HEK293 (cell line): ENCODE measurements around the gene RNF149.

ENCODE experiments used
- CTCF ChIA-PET: fragments of 350-600 bp; formaldehyde crosslinking; extraction: SDS; loops from one replicate; lab custom pipeline; 2021; ENCODE audit warnings: antibody characterized with exemption; lab: Yijun Ruan, JAX
- POLR2A ChIA-PET: fragments of 300-600 bp; formaldehyde crosslinking; extraction: SDS; loops from one replicate; lab custom pipeline; 2020; ENCODE audit warnings: antibody characterized with exemption, inconsistent platforms; lab: Yijun Ruan, JAX
- H3K27ac ChIP-seq: fragments of 200-500 bp; sonication (Bioruptor generic); 2 replicates; pipeline ENCODE4 v1.5.1; 2014; ENCODE audit warnings: low read depth, low read length, control low read depth, inconsistent platforms; ENCODE audit errors: extremely low read depth
- H3K36me3 ChIP-seq, 2 experiments: fragments of 200-500 bp in 1 of 2; sonication (Bioruptor generic) in 1 of 2; 1 replicate in 1 of 2; 2 replicates in 1 of 2; pipeline ENCODE4 v1.5.1; 2014 to 2017; ENCODE audit warnings: inconsistent platforms in 2 of 2, low read length in 2 of 2; ENCODE audit not compliant: control insufficient read depth in 2 of 2, insufficient read depth in 1 of 2
- H3K4me1 ChIP-seq: fragments of 200-500 bp; sonication (Bioruptor generic); 2 replicates; pipeline ENCODE4 v1.5.1; 2014; ENCODE audit warnings: mild to moderate bottlenecking, low read length, inconsistent platforms; ENCODE audit not compliant: control insufficient read depth, insufficient read depth
- H3K4me3 ChIP-seq: 2 replicates; pipeline ENCODE4 v1.5.1; 2011; ENCODE audit warnings: low read depth, mild to moderate bottlenecking, control low read depth, low read length, moderate library complexity
- H3K9me3 ChIP-seq: fragments of 200-500 bp; sonication (Bioruptor generic); 2 replicates; pipeline ENCODE4 v1.5.1; 2014; ENCODE audit warnings: low read depth, low read length, inconsistent platforms; ENCODE audit not compliant: control insufficient read depth, insufficient read depth
- FEZF1 ChIP-seq: fragments of 450-650 bp; formaldehyde crosslinking; IDR thresholded peaks from 2 replicates; pipeline ENCODE4 v1.5.1; 2016; ENCODE audit warnings: missing biosample characterization, missing genetic modification characterization
- GLI2 ChIP-seq: fragments of 450-650 bp; formaldehyde crosslinking; IDR thresholded peaks from 2 replicates; pipeline ENCODE4; 2017; ENCODE audit warnings: missing biosample characterization, missing genetic modification characterization, low read depth, borderline replicate concordance
- GLI4 ChIP-seq: fragments of 450-650 bp; formaldehyde crosslinking; IDR thresholded peaks from 2 replicates; pipeline ENCODE4 v1.5.1; 2016; ENCODE audit warnings: missing biosample characterization, missing genetic modification characterization
- KLF1 ChIP-seq: fragments of 450-650 bp; formaldehyde crosslinking; IDR thresholded peaks from 2 replicates; pipeline ENCODE4 v1.5.1; 2016; ENCODE audit warnings: missing biosample characterization, missing genetic modification characterization
- SP2 ChIP-seq: fragments of 450-650 bp; formaldehyde crosslinking; IDR thresholded peaks from 2 replicates; pipeline ENCODE4 v1.5.1; 2016; ENCODE audit warnings: missing biosample characterization, missing genetic modification characterization
- TCF7L2 ChIP-seq: IDR thresholded peaks from 2 replicates; pipeline ENCODE4 v1.6.1; 2011; ENCODE audit warnings: low read depth, mild to moderate bottlenecking, inconsistent platforms, low read length, moderate library complexity, borderline replicate concordance
- ZNF311 ChIP-seq: fragments of 450-650 bp; formaldehyde crosslinking; IDR thresholded peaks from 2 replicates; pipeline ENCODE4 v1.5.1; 2017; ENCODE audit warnings: missing biosample characterization, missing genetic modification characterization, borderline replicate concordance
- ZNF394 ChIP-seq: fragments of 450-650 bp; formaldehyde crosslinking; IDR thresholded peaks from 2 replicates; pipeline ENCODE4 v1.5.1; 2016; ENCODE audit warnings: missing biosample characterization, missing genetic modification characterization, mild to moderate bottlenecking, moderate library complexity, borderline replicate concordance
- TF ChIP-seq, protein P1 (sequence below): fragments of 450-650 bp; formaldehyde crosslinking; IDR thresholded peaks from 2 replicates; pipeline ENCODE4 v1.5.1; 2016; ENCODE audit warnings: missing biosample characterization, missing genetic modification characterization
- TF ChIP-seq, protein P2 (sequence below): fragments of 450-650 bp; formaldehyde crosslinking; IDR thresholded peaks from 2 replicates; pipeline ENCODE4 v1.5.1; 2016; ENCODE audit warnings: missing biosample characterization, missing genetic modification characterization, borderline replicate concordance
- TF ChIP-seq, protein P3 (sequence below): fragments of 450-650 bp; formaldehyde crosslinking; IDR thresholded peaks from 2 replicates; pipeline ENCODE4 v1.5.1; 2016; ENCODE audit warnings: missing biosample characterization, missing genetic modification characterization
- TF ChIP-seq, protein P4 (sequence below): fragments of 450-650 bp; formaldehyde crosslinking; IDR thresholded peaks from 2 replicates; pipeline ENCODE4 v1.5.1; 2017; ENCODE audit warnings: missing biosample characterization, mild to moderate bottlenecking, missing genetic modification characterization, moderate library complexity
- TF ChIP-seq, protein P5 (sequence below): fragments of 450-650 bp; formaldehyde crosslinking; IDR thresholded peaks from 2 replicates; pipeline ENCODE4 v1.5.1; 2016; ENCODE audit warnings: missing biosample characterization, missing genetic modification characterization
- TF ChIP-seq, protein P6 (sequence below): fragments of 450-650 bp; IDR thresholded peaks from 2 replicates; pipeline ENCODE4 v1.5.1; 2018; ENCODE audit warnings: missing biosample characterization, mild to moderate bottlenecking, missing genetic modification characterization
- TF ChIP-seq, protein P7 (sequence below): fragments of 450-650 bp; IDR thresholded peaks from 2 replicates; pipeline ENCODE4 v1.5.1; 2018; ENCODE audit warnings: missing biosample characterization, missing genetic modification characterization
- TF ChIP-seq, protein P8 (sequence below): fragments of 450-650 bp; formaldehyde crosslinking; IDR thresholded peaks from 2 replicates; pipeline ENCODE4 v1.5.1; 2016; ENCODE audit warnings: missing biosample characterization, missing genetic modification characterization, borderline replicate concordance

RNF149 gene

DNA sequence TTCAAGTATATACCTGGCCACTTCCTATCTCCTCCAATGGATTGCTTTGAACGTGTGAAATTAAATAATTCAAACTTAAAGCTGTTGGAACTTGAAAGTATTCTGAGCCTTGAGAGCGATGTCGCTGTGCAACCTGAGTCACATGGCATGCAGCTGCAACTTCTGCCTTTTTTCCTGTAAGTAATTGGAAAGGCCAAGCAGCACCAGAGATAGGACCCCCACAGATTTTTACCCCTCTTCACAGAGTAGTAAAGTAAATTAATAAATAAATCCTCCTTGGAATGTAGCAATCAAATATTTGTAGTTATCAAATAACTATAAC is 3.2 kb upstream of the RNF149 start:
- Histone ChIP-seq H3K27ac (no peak overlapping the region), H3K36me3 (peaks cover 0 to 3% of the 10 kb centered on the region in 2 experiments; a peak in 1 of 3 replicates), H3K4me3 (no peak overlapping the region)
- POLR2A ChIA-PET: no interaction called here
- TF ChIP-seq ZNF311 (tag by site-specific recombination) (no peak), GLI4 (tag by site-specific recombination) (no peak), FEZF1 (tag by site-specific recombination) (no peak), KLF1 (tag by site-specific recombination) (no peak), SP2 (tag by site-specific recombination) (no peak)
- TF ChIP-seq, protein P1, sequence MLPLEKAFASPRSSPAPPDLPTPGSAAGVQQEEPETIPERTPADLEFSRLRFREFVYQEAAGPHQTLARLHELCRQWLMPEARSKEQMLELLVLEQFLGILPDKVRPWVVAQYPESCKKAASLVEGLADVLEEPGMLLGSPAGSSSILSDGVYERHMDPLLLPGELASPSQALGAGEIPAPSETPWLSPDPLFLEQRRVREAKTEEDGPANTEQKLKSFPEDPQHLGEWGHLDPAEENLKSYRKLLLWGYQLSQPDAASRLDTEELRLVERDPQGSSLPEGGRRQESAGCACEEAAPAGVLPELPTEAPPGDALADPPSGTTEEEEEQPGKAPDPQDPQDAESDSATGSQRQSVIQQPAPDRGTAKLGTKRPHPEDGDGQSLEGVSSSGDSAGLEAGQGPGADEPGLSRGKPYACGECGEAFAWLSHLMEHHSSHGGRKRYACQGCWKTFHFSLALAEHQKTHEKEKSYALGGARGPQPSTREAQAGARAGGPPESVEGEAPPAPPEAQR (tag by site-specific recombination): no peak
- TF ChIP-seq, all 188 proteins: peak for 0
- Histone ChIP-seq H3K9me3 (no peaks in the 10 kb centered on the region), H3K4me1 (no peaks in the 10 kb centered on the region)
- CTCF ChIA-PET: no interaction called here

DNA sequence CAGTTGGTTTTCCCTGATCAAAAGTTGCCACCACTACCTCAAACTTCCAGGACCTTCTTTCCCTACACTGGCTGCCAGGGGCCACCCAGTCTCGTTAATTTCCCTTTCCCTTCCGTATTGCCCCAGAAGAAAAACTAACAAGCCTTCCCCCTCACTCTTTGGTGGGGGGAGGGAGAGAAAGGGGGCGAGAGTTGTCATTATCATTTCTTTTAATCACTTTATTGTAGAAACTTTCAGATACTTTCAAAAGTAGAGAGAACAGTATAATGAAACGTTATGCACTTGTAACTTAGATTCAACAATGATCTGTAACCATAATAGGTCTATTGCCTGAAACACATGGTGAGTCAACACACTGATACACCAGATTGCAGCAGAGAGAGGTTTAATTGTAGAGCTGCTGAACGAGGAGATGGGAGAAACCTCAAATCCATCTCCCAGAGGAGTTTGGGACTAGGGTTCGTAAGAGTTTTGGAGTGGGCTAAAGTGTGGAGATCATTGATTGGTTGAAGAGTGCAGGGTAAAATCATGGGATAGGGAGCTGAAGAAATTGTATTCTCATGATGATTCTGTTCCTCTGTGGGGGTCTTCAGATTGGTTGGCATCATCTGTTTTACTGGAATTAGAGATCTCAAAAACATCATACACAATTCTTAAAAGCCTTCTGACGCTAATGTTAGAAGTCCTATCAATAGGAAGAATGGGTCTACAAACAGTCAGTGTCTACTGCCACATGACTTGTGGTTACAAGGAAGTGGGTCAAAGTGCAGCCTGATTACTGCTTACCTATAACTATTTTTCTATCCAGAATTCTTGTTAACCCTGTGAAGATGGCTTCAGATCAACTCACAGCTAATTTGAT is 2.6 kb upstream of the RNF149 start:
- CTCF ChIA-PET: interaction anchor here (0.7 kb wide), 1 partner anchor 15 kb away, joined by 4 read pairs; no protein-coding TSS in a partner anchor
- POLR2A ChIA-PET: no interaction called here
- no peak overlapping the region for H3K4me3 ChIP-seq
- H3K4me1 ChIP-seq: no peaks in the 10 kb centered on the region
- H3K9me3 ChIP-seq: no peaks in the 10 kb centered on the region
- H3K27ac ChIP-seq: no peak overlapping the region
- peaks cover 0 to 8% of the 10 kb centered on the region in 2 experiments; a peak in 1 of 3 replicates for H3K36me3 ChIP-seq
- TF ChIP-seq, protein P2, sequence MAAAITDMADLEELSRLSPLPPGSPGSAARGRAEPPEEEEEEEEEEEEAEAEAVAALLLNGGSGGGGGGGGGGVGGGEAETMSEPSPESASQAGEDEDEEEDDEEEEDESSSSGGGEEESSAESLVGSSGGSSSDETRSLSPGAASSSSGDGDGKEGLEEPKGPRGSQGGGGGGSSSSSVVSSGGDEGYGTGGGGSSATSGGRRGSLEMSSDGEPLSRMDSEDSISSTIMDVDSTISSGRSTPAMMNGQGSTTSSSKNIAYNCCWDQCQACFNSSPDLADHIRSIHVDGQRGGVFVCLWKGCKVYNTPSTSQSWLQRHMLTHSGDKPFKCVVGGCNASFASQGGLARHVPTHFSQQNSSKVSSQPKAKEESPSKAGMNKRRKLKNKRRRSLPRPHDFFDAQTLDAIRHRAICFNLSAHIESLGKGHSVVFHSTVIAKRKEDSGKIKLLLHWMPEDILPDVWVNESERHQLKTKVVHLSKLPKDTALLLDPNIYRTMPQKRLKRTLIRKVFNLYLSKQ (tag by site-specific recombination): no peak
- TF ChIP-seq, protein P3, sequence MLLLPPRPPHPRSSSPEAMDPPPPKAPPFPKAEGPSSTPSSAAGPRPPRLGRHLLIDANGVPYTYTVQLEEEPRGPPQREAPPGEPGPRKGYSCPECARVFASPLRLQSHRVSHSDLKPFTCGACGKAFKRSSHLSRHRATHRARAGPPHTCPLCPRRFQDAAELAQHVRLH (tag by site-specific recombination): no peak
- TF ChIP-seq, protein P4, sequence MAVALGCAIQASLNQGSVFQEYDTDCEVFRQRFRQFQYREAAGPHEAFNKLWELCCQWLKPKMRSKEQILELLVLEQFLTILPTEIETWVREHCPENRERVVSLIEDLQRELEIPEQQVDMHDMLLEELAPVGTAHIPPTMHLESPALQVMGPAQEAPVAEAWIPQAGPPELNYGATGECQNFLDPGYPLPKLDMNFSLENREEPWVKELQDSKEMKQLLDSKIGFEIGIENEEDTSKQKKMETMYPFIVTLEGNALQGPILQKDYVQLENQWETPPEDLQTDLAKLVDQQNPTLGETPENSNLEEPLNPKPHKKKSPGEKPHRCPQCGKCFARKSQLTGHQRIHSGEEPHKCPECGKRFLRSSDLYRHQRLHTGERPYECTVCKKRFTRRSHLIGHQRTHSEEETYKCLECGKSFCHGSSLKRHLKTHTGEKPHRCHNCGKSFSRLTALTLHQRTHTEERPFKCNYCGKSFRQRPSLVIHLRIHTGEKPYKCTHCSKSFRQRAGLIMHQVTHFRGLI (tag by site-specific recombination): no peak
- TF ChIP-seq, protein P5, sequence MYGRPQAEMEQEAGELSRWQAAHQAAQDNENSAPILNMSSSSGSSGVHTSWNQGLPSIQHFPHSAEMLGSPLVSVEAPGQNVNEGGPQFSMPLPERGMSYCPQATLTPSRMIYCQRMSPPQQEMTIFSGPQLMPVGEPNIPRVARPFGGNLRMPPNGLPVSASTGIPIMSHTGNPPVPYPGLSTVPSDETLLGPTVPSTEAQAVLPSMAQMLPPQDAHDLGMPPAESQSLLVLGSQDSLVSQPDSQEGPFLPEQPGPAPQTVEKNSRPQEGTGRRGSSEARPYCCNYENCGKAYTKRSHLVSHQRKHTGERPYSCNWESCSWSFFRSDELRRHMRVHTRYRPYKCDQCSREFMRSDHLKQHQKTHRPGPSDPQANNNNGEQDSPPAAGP: no peak
- TF ChIP-seq ZNF394 (tag by site-specific recombination) (no peak), TCF7L2 (no peak), GLI2 (tag by site-specific recombination) (no peak)
- TF ChIP-seq, protein P6, sequence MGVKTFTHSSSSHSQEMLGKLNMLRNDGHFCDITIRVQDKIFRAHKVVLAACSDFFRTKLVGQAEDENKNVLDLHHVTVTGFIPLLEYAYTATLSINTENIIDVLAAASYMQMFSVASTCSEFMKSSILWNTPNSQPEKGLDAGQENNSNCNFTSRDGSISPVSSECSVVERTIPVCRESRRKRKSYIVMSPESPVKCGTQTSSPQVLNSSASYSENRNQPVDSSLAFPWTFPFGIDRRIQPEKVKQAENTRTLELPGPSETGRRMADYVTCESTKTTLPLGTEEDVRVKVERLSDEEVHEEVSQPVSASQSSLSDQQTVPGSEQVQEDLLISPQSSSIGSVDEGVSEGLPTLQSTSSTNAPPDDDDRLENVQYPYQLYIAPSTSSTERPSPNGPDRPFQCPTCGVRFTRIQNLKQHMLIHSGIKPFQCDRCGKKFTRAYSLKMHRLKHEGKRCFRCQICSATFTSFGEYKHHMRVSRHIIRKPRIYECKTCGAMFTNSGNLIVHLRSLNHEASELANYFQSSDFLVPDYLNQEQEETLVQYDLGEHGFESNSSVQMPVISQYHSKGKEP (tag by site-specific recombination): no peak
- TF ChIP-seq, protein P7, sequence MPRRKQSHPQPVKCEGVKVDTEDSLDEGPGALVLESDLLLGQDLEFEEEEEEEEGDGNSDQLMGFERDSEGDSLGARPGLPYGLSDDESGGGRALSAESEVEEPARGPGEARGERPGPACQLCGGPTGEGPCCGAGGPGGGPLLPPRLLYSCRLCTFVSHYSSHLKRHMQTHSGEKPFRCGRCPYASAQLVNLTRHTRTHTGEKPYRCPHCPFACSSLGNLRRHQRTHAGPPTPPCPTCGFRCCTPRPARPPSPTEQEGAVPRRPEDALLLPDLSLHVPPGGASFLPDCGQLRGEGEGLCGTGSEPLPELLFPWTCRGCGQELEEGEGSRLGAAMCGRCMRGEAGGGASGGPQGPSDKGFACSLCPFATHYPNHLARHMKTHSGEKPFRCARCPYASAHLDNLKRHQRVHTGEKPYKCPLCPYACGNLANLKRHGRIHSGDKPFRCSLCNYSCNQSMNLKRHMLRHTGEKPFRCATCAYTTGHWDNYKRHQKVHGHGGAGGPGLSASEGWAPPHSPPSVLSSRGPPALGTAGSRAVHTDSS (tag by site-specific recombination): no peak
- TF ChIP-seq, protein P8, sequence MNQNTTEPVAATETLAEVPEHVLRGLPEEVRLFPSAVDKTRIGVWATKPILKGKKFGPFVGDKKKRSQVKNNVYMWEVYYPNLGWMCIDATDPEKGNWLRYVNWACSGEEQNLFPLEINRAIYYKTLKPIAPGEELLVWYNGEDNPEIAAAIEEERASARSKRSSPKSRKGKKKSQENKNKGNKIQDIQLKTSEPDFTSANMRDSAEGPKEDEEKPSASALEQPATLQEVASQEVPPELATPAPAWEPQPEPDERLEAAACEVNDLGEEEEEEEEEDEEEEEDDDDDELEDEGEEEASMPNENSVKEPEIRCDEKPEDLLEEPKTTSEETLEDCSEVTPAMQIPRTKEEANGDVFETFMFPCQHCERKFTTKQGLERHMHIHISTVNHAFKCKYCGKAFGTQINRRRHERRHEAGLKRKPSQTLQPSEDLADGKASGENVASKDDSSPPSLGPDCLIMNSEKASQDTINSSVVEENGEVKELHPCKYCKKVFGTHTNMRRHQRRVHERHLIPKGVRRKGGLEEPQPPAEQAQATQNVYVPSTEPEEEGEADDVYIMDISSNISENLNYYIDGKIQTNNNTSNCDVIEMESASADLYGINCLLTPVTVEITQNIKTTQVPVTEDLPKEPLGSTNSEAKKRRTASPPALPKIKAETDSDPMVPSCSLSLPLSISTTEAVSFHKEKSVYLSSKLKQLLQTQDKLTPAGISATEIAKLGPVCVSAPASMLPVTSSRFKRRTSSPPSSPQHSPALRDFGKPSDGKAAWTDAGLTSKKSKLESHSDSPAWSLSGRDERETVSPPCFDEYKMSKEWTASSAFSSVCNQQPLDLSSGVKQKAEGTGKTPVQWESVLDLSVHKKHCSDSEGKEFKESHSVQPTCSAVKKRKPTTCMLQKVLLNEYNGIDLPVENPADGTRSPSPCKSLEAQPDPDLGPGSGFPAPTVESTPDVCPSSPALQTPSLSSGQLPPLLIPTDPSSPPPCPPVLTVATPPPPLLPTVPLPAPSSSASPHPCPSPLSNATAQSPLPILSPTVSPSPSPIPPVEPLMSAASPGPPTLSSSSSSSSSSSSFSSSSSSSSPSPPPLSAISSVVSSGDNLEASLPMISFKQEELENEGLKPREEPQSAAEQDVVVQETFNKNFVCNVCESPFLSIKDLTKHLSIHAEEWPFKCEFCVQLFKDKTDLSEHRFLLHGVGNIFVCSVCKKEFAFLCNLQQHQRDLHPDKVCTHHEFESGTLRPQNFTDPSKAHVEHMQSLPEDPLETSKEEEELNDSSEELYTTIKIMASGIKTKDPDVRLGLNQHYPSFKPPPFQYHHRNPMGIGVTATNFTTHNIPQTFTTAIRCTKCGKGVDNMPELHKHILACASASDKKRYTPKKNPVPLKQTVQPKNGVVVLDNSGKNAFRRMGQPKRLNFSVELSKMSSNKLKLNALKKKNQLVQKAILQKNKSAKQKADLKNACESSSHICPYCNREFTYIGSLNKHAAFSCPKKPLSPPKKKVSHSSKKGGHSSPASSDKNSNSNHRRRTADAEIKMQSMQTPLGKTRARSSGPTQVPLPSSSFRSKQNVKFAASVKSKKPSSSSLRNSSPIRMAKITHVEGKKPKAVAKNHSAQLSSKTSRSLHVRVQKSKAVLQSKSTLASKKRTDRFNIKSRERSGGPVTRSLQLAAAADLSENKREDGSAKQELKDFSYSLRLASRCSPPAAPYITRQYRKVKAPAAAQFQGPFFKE: no peak
